H1 (cell line): ENCODE measurements around the gene CERCAM.

Experiments
- BRCA1 ChIP-seq: IDR thresholded peaks from 2 replicates; pipeline ENCODE4 v1.6.1; 2012; ENCODE audit warnings: low read depth, low read length, improper control_type of control experiment
- POLR2AphosphoS5 ChIP-seq: IDR thresholded peaks from 2 replicates; pipeline ENCODE4 v1.6.1; 2011; ENCODE audit warnings: low read depth, low read length
- TAF1 ChIP-seq: IDR thresholded peaks from 2 replicates; pipeline ENCODE4 v1.6.1; 2011; ENCODE audit warnings: mild to moderate bottlenecking, low read depth, low read length
- TF ChIP-seq, protein P1 (sequence below), 3 experiments: IDR thresholded peaks; 1 replicate in 2 of 3; 2 replicates in 1 of 3; pipeline versions ENCODE4 v1.5.1 to v1.6.1; 2011; ENCODE audit warnings: low read length in 3 of 3, mild to moderate bottlenecking in 3 of 3, inconsistent platforms in 2 of 3, low read depth in 1 of 3, moderate library complexity in 1 of 3; ENCODE audit not compliant: insufficient read depth in 1 of 3; ENCODE audit errors: control extremely low read depth in 1 of 3

DNA sequence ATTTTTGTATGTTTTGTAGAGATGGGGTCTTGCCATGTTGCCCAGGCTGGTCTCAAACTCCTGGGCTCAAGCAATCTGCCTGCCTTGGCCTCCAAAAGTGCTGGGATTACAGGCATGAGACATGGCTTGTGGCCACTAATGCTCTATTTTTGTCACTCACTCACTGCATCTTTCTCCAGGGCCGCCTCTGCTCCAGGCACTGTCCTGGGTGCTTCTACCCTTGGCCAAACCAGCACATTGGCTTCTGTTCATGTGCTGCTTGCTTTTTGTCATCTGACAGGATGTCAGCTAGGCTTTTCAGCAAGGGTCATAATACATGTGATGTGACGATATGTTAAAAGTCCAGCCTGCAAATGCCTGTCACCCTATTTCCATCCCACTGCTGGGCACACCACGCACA is 38.4 kb downstream of the CERCAM start:
- TF ChIP-seq, protein P1, sequence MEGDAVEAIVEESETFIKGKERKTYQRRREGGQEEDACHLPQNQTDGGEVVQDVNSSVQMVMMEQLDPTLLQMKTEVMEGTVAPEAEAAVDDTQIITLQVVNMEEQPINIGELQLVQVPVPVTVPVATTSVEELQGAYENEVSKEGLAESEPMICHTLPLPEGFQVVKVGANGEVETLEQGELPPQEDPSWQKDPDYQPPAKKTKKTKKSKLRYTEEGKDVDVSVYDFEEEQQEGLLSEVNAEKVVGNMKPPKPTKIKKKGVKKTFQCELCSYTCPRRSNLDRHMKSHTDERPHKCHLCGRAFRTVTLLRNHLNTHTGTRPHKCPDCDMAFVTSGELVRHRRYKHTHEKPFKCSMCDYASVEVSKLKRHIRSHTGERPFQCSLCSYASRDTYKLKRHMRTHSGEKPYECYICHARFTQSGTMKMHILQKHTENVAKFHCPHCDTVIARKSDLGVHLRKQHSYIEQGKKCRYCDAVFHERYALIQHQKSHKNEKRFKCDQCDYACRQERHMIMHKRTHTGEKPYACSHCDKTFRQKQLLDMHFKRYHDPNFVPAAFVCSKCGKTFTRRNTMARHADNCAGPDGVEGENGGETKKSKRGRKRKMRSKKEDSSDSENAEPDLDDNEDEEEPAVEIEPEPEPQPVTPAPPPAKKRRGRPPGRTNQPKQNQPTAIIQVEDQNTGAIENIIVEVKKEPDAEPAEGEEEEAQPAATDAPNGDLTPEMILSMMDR (IDR thresholded peaks at IDR 0.05; ENCODE audit: control extremely low read depth in 1 of 3, insufficient read depth in 1 of 3, low read depth in 1 of 3, low read length in 3 of 3): no peak
- TF ChIP-seq POLR2AphosphoS5: no peak
- TF ChIP-seq TAF1: no peak
- TF ChIP-seq BRCA1: no peak
